Measurements from ENCODE around the gene CCR5.

CCR5 gene

GRCh38 chr3:46359733-46360493, 10.8 kb upstream of the CCR5 start:
- no peak for DNase-seq (ENCODE audit: low read depth)

- no peak for DNase-seq (ENCODE audit: low read depth)
Measured at GRCh38 chr3:46360907-46361306, 9.8 kb upstream of the CCR5 start.

DNA sequence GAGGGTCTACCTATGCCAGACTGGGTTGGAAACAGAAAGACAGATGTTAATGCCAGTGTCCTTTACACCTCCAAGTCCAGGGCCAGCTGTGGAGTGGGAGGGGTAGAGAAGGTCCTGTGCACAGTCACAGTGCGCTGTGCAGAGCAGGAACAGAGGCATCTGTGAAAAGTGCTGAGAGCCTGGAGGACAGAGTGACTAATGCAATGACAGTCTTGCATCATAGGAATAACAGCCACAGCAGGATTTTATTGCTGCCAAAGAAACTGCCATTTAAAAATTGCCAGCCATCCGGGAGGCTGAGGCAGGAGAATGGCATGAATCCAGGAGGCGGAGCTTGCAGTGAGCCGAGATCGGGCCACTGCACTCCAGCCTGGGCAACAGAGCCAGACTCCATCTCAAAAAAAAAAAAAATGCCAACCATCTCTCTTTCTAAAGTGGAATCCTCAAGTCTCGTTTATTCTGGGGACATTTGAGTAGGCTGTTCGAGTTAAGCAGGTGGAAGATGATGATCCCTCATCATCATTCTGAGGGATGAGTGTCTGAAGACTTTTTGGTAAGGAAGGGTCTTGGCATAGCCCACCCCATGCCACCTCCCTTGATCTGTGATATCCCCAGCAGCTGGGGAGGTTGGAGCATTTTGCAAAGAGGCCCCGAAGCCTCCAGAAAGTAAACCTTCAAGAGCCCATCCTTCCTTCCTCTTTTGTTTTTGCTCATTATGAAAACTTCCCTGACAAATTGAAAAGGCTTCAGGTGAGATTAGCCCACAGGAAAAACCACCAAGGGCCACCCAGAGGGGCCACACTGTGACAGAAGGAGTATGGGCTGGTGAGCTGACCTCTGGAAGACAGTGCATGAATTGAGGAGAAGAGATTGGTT, 9.1 kb upstream of the CCR5 start:
- no peak for DNase-seq (ENCODE audit: low read depth)

- no peak for DNase-seq (ENCODE audit: low read depth)
Measured at GRCh38 chr3:46365041-46365440, 5.7 kb upstream of the CCR5 start.

DNA sequence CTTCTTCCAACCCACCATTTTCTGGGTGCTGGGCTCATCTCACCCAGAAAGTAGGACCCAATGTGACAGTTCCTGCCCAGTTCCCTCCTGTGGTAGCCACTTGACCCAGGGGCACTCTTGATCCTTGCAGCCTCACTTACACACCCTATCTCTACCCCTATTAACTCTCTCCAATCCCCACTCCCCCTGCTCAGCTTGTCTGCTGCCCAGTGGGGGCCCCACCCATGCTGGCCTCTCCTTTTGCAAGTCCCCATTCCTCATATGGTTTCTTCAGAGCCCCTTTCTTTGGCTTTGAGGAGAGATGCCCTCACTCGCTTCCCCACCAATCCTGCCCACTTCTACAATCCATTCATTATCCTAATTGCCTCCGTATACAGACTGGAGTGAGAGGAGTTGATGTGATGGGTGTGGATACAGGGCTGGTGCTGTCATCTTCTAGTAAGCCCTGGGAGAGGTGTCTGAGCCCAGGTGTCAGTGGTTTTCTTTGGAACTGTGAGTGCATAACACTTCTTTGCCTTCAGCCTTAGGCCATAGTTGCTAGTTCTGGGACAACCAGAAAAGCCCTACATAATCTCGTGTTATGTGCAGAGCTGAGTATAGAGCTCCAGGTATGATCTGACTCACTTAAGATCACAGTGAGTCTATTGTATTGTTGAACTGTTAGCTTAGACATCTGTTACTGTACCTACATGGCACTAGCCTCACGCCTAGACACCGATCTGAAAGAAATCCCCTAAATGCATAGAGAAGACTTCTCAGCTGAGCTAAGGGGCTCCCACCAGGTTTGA, 4.8 kb upstream of the CCR5 start:
- no peak for DNase-seq (ENCODE audit: low read depth)

- DNase-seq (ENCODE audit: low read depth), result no peak
Measured at GRCh38 chr3:46367811-46368210, 2.9 kb upstream of the CCR5 start.

DNA sequence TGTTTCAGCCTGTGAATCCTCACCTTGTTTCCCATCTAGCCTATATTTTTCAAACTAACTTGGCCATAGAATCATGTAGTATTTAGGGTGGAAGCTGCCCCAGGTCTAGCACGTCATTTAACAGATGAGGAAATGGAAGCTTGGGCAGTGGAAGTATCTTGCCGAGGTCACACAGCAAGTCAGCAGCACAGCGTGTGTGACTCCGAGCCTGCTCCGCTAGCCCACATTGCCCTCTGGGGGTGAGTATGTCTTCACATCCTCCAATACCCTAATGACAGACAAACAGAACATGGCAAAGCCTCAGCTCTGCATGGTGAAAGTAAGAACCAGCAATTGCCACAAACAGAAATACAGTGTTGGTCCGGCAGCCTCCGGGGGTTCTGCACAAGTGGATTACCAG, 2.2 kb upstream of the CCR5 start:
- DNase-seq (ENCODE audit: low read depth), result peak; percentile 19

GRCh38 chr3:46369151-46369550, 1.6 kb upstream of the CCR5 start:
- no peak for DNase-seq (ENCODE audit: low read depth)

- no peak for DNase-seq (ENCODE audit: low read depth)
Measured at GRCh38 chr3:46369675-46370132, 1.0 kb upstream of the CCR5 start.

DNA sequence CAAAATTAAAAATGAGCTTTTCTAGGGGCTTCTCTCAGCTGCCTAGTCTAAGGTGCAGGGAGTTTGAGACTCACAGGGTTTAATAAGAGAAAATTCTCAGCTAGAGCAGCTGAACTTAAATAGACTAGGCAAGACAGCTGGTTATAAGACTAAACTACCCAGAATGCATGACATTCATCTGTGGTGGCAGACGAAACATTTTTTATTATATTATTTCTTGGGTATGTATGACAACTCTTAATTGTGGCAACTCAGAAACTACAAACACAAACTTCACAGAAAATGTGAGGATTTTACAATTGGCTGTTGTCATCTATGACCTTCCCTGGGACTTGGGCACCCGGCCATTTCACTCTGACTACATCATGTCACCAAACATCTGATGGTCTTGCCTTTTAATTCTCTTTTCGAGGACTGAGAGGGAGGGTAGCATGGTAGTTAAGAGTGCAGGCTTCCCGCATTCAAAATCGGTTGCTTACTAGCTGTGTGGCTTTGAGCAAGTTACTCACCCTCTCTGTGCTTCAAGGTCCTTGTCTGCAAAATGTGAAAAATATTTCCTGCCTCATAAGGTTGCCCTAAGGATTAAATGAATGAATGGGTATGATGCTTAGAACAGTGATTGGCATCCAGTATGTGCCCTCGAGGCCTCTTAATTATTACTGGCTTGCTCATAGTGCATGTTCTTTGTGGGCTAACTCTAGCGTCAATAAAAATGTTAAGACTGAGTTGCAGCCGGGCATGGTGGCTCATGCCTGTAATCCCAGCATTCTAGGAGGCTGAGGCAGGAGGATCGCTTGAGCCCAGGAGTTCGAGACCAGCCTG, 984 bp downstream of the CCR5 start:
- no peak for DNase-seq (ENCODE audit: low read depth)

DNA sequence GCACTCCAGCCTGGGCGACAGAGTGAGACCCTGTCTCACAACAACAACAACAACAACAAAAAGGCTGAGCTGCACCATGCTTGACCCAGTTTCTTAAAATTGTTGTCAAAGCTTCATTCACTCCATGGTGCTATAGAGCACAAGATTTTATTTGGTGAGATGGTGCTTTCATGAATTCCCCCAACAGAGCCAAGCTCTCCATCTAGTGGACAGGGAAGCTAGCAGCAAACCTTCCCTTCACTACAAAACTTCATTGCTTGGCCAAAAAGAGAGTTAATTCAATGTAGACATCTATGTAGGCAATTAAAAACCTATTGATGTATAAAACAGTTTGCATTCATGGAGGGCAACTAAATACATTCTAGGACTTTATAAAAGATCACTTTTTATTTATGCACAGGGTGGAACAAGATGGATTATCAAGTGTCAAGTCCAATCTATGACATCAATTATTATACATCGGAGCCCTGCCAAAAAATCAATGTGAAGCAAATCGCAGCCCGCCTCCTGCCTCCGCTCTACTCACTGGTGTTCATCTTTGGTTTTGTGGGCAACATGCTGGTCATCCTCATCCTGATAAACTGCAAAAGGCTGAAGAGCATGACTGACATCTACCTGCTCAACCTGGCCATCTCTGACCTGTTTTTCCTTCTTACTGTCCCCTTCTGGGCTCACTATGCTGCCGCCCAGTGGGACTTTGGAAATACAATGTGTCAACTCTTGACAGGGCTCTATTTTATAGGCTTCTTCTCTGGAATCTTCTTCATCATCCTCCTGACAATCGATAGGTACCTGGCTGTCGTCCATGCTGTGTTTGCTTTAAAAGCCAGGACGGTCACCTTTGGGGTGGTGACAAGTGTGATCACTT, 2.0 kb downstream of the CCR5 start:
- no peak for DNase-seq (ENCODE audit: low read depth)

- DNase-seq (ENCODE audit: low read depth), result no peak
Measured at GRCh38 chr3:46374755-46375154, 4.0 kb downstream of the CCR5 start.

GRCh38 chr3:46375218-46375617, 4.5 kb downstream of the CCR5 start:
- no peak for DNase-seq (ENCODE audit: low read depth)

GRCh38 chr3:46375814-46376213, 5.1 kb downstream of the CCR5 start:
- DNase-seq (ENCODE audit: low read depth), result no peak

- peak; percentile 28 for DNase-seq (ENCODE audit: low read depth)
Measured at GRCh38 chr3:46378426-46378942, 7.7 kb downstream of the CCR5 start.

DNA sequence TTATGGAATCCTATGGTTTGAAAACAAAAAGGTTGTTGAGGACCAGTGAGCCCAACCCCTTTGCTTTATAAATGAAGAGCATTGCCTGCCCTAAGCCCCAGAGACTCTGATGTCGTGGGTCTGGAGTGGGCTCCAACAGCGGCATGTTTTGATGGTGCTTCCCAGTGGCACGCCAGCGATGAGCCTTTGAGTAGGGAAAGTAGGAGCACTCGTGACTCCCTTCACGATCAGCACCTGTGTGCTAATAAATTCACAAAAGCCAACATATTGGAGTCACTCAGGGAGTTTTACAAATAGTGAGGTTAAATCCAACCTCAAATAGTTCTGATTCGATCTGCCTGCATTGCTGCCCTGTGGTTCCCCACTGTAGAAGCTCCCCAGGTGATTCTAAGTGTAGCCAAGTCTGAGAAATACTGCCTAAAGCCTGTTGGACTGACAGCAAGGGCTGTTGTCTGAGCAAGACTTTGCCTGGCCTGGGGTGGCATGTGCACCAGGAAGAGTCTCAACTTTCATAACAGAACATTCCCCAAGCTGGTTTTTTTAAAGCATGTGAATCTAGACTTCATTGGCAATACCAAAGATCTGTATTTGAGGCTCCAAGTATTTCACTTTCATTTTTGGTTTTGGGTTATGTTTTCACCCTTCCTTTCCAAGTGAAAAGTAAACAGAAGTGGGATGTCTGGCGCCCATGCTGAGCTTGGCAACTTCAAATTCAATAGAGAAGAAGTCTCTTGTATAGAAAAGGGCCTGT, 9.9 kb downstream of the CCR5 start:
- DNase-seq (ENCODE audit: low read depth), result no peak

DNA sequence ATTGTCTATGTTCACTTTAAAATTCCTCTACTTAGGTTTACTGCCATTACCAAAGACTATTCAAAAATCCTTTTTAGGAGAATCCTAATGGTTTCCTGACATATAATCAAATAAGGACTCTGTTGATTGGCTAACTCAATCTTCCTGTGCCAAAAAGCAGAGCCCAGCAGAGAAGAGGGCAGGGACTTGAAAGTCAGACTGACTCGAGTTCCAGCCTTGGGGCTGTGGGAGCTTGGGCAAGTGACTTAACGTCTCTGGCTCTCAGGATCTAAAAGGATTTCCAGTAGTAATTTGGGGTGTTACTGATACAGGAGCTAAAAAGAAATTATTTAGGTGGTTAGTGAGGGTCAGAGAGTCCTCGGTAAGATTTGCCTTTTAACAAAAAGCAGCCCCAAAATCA, 10.9 kb downstream of the CCR5 start:
- no peak for DNase-seq (ENCODE audit: low read depth)

DNA sequence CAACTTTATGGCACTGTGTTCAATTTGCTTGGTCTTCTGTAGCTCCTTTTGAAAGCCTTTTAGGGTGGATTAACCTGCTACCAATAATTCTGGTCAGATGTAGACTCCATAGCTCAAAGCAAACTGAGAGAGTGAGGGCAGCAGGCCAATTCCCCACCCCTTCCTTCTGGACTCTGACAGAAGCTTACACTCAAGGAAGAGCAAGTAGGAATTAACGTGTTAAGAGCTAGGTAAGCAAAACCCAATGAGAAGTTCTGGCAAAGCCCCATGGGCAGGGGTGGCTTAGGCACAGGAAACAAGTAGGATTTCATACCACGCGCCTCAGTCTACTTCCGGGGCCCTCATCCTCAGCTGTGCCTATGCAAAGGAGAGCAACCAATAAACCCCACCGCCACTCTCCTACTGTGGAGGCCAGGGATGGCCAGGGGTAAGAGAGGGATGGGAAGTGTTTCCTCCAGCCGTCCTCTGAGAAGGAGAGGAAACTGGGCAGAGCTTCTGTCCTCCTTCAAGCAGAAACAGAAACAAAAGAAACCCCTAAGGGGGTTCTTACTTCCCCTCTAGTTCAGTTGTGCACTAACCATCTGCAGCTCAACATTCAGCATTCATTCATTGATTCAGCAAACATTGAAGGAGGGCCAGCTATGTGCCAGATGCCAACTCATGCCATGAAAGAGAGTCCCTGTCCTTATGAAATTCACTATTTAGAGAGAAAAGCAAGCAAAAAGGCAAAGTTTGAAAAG, 12.6 kb downstream of the CCR5 start:
- DNase-seq (ENCODE audit: low read depth), result no peak

- no peak for DNase-seq (ENCODE audit: low read depth)
Measured at GRCh38 chr3:46383951-46384330, 13.2 kb downstream of the CCR5 start.
